Activated gamma-delta T cell (primary cell): Measurements from ENCODE around the gene RND1.
"Not testable (repeated sequence)": the region's sequence is repeated elsewhere in the genome, so short reads cannot be mapped to it uniquely, and the experiment has no call there.

Experiments used
- DNase-seq: peaks from one replicate; lab custom pipeline; 2025; lab: John Stamatoyannopoulos, UW
- total RNA-seq, 2 donors: gene quantifications; one replicate each; lab custom pipeline; 2026; lab: John Stamatoyannopoulos, UW

Gene RND1
- total RNA-seq: 1.4 to 2.3 reads per million in 2 donors

GRCh38 chr12:48865281-48866051 lies at the start of gene RND1:
Gene RND1, minus strand, starts transcription at chr12:48865870. Its CDS starts 103 bp downstream, at chr12:48865767.
- peak; percentile 19 for DNase-seq

GRCh38 chr12:48910196-48910595 lies 44.5 kb upstream of the RND1 start:
- no peak for DNase-seq

- DNase-seq: not testable (repeated sequence)
These were observed 44.0 kb upstream of the RND1 start for GRCh38 chr12:48909698-48910097.

- no peak for DNase-seq
These were observed 41.6 kb upstream of the RND1 start for GRCh38 chr12:48907245-48907644.

GRCh38 chr12:48903982-48904411 lies 38.3 kb upstream of the RND1 start:
- peak; percentile 16 for DNase-seq

GRCh38 chr12:48903363-48903981 lies 37.8 kb upstream of the RND1 start:
- no peak for DNase-seq

GRCh38 chr12:48901278-48901677 lies 35.6 kb upstream of the RND1 start:
- DNase-seq: no peak

- DNase-seq: no peak
These were observed 34.0 kb upstream of the RND1 start for GRCh38 chr12:48899651-48900050.

GRCh38 chr12:48894271-48894670 lies 28.6 kb upstream of the RND1 start:
- DNase-seq: no peak

- peak; percentile 43 for DNase-seq
These were observed 25.2 kb upstream of the RND1 start for GRCh38 chr12:48890657-48891418.

GRCh38 chr12:48889679-48890078 lies 24.0 kb upstream of the RND1 start:
- no peak for DNase-seq

- DNase-seq: no peak
These were observed 17.9 kb upstream of the RND1 start for GRCh38 chr12:48883305-48884161.

- DNase-seq: no peak
These were observed 17.3 kb upstream of the RND1 start for GRCh38 chr12:48882972-48883304.

GRCh38 chr12:48882315-48882687 lies 16.6 kb upstream of the RND1 start:
- no peak for DNase-seq

GRCh38 chr12:48881686-48882314 lies 16.1 kb upstream of the RND1 start:
- no peak for DNase-seq

GRCh38 chr12:48880647-48881046 lies 15.0 kb upstream of the RND1 start:
- no peak for DNase-seq

GRCh38 chr12:48878548-48878947 lies 12.9 kb upstream of the RND1 start:
- no peak for DNase-seq

GRCh38 chr12:48875944-48876515 lies 10.4 kb upstream of the RND1 start:
- DNase-seq: no peak

- not testable (repeated sequence) for DNase-seq
These were observed 7.9 kb upstream of the RND1 start for GRCh38 chr12:48873534-48873933.

- no peak for DNase-seq
These were observed 7.4 kb upstream of the RND1 start for GRCh38 chr12:48873096-48873495.

- no peak for DNase-seq
These were observed 3.5 kb upstream of the RND1 start for GRCh38 chr12:48869191-48869590.
